DND-41 (cell line): Measurements from ENCODE around the gene BRAF.

Experiments used
- ATAC-seq: fragments of 200-7000 bp; cut with Tn5 transposase; 3 replicates; pipeline ENCODE4 v1.9.1; 2021; ENCODE audit warnings: low read depth; ENCODE audit not compliant: insufficient read depth
- DNase-seq: peaks from one replicate; pipeline ENCODE4 v3.0.0-alpha.2; 2020
- H2AFZ ChIP-seq: 2 replicates; pipeline ENCODE4 v1.6.0; 2012; ENCODE audit warnings: low read depth, low read length
- H3K27ac ChIP-seq: 2 replicates; pipeline ENCODE4 v1.5.1; 2012; ENCODE audit warnings: low read length, inconsistent platforms
- H3K27me3 ChIP-seq: fragments of 200-600 bp; sonication (generic); 2 replicates; pipeline ENCODE4 v1.6.0; 2012; ENCODE audit warnings: low read length, mild to moderate bottlenecking, inconsistent platforms; ENCODE audit not compliant: insufficient read depth, poor library complexity
- H3K36me3 ChIP-seq: 2 replicates; pipeline ENCODE4 v1.5.1; 2012; ENCODE audit warnings: low read length, inconsistent platforms; ENCODE audit not compliant: insufficient read depth
- H3K4me1 ChIP-seq: 2 replicates; pipeline ENCODE4 v1.5.1; 2012; ENCODE audit warnings: mild to moderate bottlenecking, low read length; ENCODE audit not compliant: insufficient read depth
- H3K4me2 ChIP-seq: 2 replicates; pipeline ENCODE4 v1.6.0; 2012; ENCODE audit warnings: mild to moderate bottlenecking, moderate library complexity, low read length, inconsistent platforms; ENCODE audit not compliant: insufficient read depth
- H3K4me3 ChIP-seq, 2 experiments: fragments of 200-600 bp in 1 of 2; shearing (Covaris generic) in 1 of 2; 2 replicates each; pipeline ENCODE4 v1.5.1; 2012 to 2016; ENCODE audit warnings: inconsistent platforms in 2 of 2, low read length in 2 of 2, mild to moderate bottlenecking in 2 of 2, low read depth in 1 of 2, moderate library complexity in 1 of 2
- H3K79me2 ChIP-seq: 2 replicates; pipeline ENCODE4 v1.6.0; 2012; ENCODE audit warnings: low read length, inconsistent platforms; ENCODE audit not compliant: insufficient read depth
- H3K9ac ChIP-seq: 2 replicates; pipeline ENCODE4 v1.6.0; 2012; ENCODE audit warnings: low read depth, mild to moderate bottlenecking, inconsistent platforms, low read length, moderate library complexity
- H3K9me3 ChIP-seq: 2 replicates; pipeline ENCODE4 v1.5.1; 2012; ENCODE audit warnings: low read length, moderate library complexity, mild to moderate bottlenecking, inconsistent platforms; ENCODE audit not compliant: insufficient read depth, severe bottlenecking
- H4K20me1 ChIP-seq: 2 replicates; pipeline ENCODE4 v1.6.0; 2012; ENCODE audit warnings: low read length; ENCODE audit not compliant: insufficient read depth
- CTCF ChIP-seq: IDR thresholded peaks from 2 replicates; pipeline ENCODE4 v1.5.1; 2012; ENCODE audit warnings: borderline replicate concordance, low read length, moderate library complexity, mild to moderate bottlenecking; ENCODE audit not compliant: poor library complexity, severe bottlenecking; ENCODE audit errors: extremely low read depth
- EZH2 ChIP-seq: IDR thresholded peaks from 3 replicates; pipeline ENCODE4 v1.6.1; 2012; ENCODE audit warnings: borderline replicate concordance, low read depth, mild to moderate bottlenecking, moderate library complexity, low read length, inconsistent platforms; ENCODE audit not compliant: severe bottlenecking

Gene BRAF

GRCh38 chr7:140924019-140924820, 509 bp downstream of the BRAF start:
- H3K9ac ChIP-seq: peak overlapping the region; percentile 93
- peak overlapping the region; percentile 94 for H2AFZ ChIP-seq
- ATAC-seq: peak; percentile 81
- H3K27me3 ChIP-seq: no peaks in the 10 kb centered on the region
- peak overlapping the region; percentile 85 to 98 for H3K4me3 ChIP-seq
- no peaks in the 10 kb centered on the region for H3K9me3 ChIP-seq
- TF ChIP-seq CTCF: peak; percentile 39
- no peak for TF ChIP-seq EZH2
- peak; percentile 80 for DNase-seq
- H3K79me2 ChIP-seq: peaks cover 53% of the 10 kb centered on the region
- H3K4me1 ChIP-seq: peaks cover 26% of the 10 kb centered on the region
- H3K4me2 ChIP-seq: peak overlapping the region; percentile 93
- no peaks in the 10 kb centered on the region for H4K20me1 ChIP-seq
- H3K36me3 ChIP-seq: no peaks in the 10 kb centered on the region; the same call in 1 of the 2 replicates
- H3K27ac ChIP-seq: peak overlapping the region; percentile 74

DNA sequence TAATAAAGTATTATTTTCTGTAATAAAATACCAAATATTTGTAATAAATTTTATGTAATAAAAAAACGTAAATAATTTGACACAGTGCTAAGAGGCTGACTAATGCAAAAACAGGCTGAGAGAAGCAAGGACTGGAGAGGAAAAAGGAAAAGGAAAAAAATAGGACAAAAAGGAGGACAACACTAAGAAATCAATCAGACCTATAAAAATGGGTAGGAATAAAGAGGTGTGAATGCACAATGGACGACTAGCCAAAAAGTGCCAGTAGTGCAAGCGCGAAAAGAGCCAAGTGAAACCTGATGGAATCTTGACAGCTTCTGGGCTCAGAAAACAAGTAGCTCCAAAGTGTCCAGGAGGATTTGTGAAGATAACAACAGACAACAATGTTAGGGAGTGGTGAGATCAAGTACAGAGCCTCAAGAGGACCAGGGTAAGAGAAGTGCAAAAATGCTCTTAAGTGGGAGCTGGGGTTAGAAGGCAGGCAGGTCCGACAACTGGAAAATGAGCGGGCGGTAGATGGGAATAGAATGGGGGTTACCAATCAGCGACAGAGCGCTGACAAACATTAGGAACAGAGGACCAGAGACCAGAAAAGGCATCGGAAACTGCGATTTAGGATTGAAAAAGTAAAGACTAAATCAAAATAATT, 1.2 kb downstream of the BRAF start:
- peak overlapping the region; percentile 93 for H3K4me2 ChIP-seq
- H3K4me1 ChIP-seq: peaks cover 26% of the 10 kb centered on the region
- H3K4me3 ChIP-seq: peak overlapping the region; percentile 85 to 98
- H3K9me3 ChIP-seq: no peaks in the 10 kb centered on the region
- H3K79me2 ChIP-seq: peaks cover 60% of the 10 kb centered on the region
- TF ChIP-seq EZH2 (no peak), CTCF (no peak)
- H3K27me3 ChIP-seq: no peaks in the 10 kb centered on the region
- DNase-seq: no peak
- H3K27ac ChIP-seq: peak overlapping the region; percentile 74; the same call in 1 of the 2 replicates
- H2AFZ ChIP-seq: peak overlapping the region; percentile 94
- H4K20me1 ChIP-seq: no peaks in the 10 kb centered on the region
- peak overlapping the region; percentile 93 for H3K9ac ChIP-seq
- no peaks in the 10 kb centered on the region; the same call in 1 of the 2 replicates for H3K36me3 ChIP-seq
- ATAC-seq: peak; percentile 11; the same call in 1 of the 3 replicates

GRCh38 chr7:140922741-140923345, 1.9 kb downstream of the BRAF start:
- TF ChIP-seq EZH2 (no peak), CTCF (no peak)
- DNase-seq: no peak
- no peak overlapping the region for H3K27ac ChIP-seq

More at GRCh38 chr7:140922741-140923345, 1.9 kb downstream of the BRAF start:
- Histone ChIP-seq H2AFZ (no peak overlapping the region), H4K20me1 (peaks cover 3% of the 10 kb centered on the region; the same call in 1 of the 2 replicates), H3K4me2 (peak overlapping the region; percentile 93), H3K4me1 (peaks cover 26% of the 10 kb centered on the region), H3K4me3 (peak overlapping the region in 1 of 2 experiments; percentile 98; a peak in 1 of 4 replicates), H3K27me3 (no peaks in the 10 kb centered on the region), H3K9me3 (no peaks in the 10 kb centered on the region), H3K36me3 (no peaks in the 10 kb centered on the region; the same call in 1 of the 2 replicates), H3K79me2 (peaks cover 67% of the 10 kb centered on the region), H3K9ac (peak overlapping the region; percentile 12; the same call in 1 of the 2 replicates)
- no peak for ATAC-seq
